NOMO-1 (cell line): ENCODE measurements around the gene NOTUM.
"Not testable (repeated sequence)": the region's sequence is repeated elsewhere in the genome, so short reads cannot be mapped to it uniquely, and the experiment has no call there.

Source experiments
- DNase-seq, 2 experiments: peaks; one replicate each; lab custom pipeline; 2025; ENCODE audit not compliant: unreplicated experiment in 2 of 2; lab: John Stamatoyannopoulos, UW

The NOTUM gene

GRCh38 chr17:81926451-81927151, 34.4 kb downstream of the NOTUM start:
- DNase-seq = peak; percentile 49 to 62

- DNase-seq = no peak
These were observed 35.0 kb downstream of the NOTUM start for GRCh38 chr17:81925860-81926450.

GRCh38 chr17:81924557-81925532, 36.1 kb downstream of the NOTUM start:
- no peak for DNase-seq

- DNase-seq = peak; percentile 87 to 89
These were observed 37.4 kb downstream of the NOTUM start for GRCh38 chr17:81923302-81924260.

- peak; percentile 79 to 86 for DNase-seq
These were observed 38.3 kb downstream of the NOTUM start for GRCh38 chr17:81922566-81923301.

- no peak for DNase-seq
These were observed 38.9 kb downstream of the NOTUM start for GRCh38 chr17:81921996-81922565.

- no peak for DNase-seq
These were observed 39.5 kb downstream of the NOTUM start for GRCh38 chr17:81921537-81921862.

- DNase-seq = peak; percentile 81 to 86
These were observed 40.1 kb downstream of the NOTUM start for GRCh38 chr17:81920612-81921536.

- DNase-seq = peak; percentile 31 to 52
These were observed 42.0 kb downstream of the NOTUM start for GRCh38 chr17:81918832-81919545.

- not testable (repeated sequence) for DNase-seq
These were observed 42.7 kb downstream of the NOTUM start for GRCh38 chr17:81918333-81918669.

- DNase-seq = peak; percentile 74 to 80
These were observed 43.2 kb downstream of the NOTUM start, which contains the start of gene SIRT7 for GRCh38 chr17:81917565-81918332. SIRT7 (minus strand) TSS chr17:81918176; CDS start chr17:81918131, 45 bp downstream.

- DNase-seq = no peak
These were observed 44.6 kb downstream of the NOTUM start for GRCh38 chr17:81916234-81917001.

GRCh38 chr17:81915331-81915730, 45.7 kb downstream of the NOTUM start:
- no peak for DNase-seq

GRCh38 chr17:81914103-81914850, 46.7 kb downstream of the NOTUM start:
- no peak for DNase-seq

- no peak for DNase-seq
These were observed 47.4 kb downstream of the NOTUM start for GRCh38 chr17:81913394-81914102.
